T-helper 2 cell (primary cell): ENCODE data around the gene FOXP1.
A peak's percentile ranks its signal among the peaks of the same experiment; 100 is the strongest.
"Not testable (repeated sequence)": the region's sequence is repeated elsewhere in the genome, so short reads cannot be mapped to it uniquely, and the experiment has no call there.

Experiments used
- DNase-seq, 5 experiments: peaks; one replicate each; pipeline versions ENCODE4 v3.0.0 to v3.0.0-alpha.2; 2012 to 2022

The FOXP1 gene

DNA sequence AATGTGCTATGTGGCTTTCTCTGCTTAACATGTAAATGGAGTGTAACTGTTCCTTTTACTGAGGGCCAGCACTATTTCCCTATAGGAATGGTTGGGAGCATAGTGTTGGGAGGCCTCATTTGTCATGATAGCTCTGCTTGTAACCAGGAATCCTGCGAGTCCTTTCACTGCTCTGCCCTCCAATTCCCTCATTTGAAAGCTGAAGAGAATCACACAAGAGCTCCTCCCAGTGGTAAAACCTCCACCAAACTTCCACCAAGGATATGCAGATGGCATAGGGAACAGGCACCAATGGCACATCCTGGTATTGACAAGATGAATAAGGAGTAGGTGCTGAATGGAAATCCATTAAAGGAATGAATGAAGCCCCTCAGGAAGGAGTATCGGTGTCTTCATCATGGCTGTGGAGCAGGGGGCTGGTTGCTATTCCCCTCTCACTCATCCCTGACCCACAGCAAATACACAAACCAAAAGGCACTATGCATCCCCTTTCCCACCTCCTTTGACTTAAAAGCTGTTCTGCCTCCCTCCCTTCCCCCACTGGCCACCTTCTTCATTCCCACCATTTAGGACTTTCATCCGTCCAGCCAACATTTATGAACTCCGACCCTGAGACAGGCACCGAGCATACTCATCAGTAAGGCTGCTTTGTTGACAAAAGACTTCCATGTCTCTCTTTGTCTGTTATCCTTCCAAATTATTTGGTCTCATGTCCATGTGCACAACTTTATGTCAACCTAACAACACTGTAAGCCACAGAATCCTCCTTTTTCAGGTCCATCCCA lies 560.8 kb downstream of the FOXP1 start:
- no peak for DNase-seq

DNA sequence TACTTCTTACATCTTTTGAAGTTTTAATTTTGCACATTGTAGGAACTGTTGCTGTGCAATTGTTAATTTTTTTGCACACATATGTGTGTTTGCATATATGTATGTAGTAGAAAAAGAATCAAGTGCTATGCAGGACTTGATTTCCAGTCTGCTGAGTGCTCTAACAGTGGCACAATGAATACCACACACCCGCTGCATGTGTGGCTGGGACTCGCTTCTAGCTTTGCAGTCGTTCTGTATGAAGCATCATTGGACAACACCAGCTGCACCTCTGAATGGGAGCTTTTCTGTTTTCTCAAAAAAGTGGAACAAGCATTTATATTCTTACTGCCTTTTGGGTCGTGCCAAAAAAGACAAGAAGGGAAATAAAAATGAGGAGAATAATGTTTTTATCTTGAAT lies 564.7 kb downstream of the FOXP1 start:
- DNase-seq: no peak

DNA sequence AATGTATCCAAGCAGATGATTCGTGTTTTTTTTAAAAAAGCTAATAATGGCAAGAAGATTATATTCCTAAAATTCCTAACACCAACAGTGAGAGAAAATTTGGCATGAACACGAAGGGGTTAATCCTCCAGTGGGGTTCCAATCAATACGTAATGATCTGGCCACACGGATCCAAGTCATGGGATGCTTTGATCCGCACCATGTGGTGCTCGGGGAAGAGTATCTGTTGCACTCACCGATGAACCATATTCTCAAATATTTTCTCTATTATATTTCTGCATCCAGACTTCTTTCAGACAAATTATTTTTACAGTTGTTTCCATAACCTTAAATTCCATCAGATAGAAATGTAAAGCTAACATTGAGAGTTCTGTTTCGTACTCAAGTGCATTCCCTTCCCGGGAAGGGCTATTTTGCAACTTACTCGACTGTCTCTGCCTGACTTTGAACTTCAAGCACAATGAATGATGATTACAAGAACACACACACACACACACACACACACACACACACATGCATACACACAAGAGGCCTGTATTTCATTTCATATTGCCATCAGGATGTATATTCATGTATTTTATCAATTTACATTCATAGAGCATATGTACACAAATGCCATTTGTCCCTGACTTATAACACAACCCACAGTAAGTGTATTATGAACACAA lies 567.2 kb downstream of the FOXP1 start:
- no peak for DNase-seq

DNA sequence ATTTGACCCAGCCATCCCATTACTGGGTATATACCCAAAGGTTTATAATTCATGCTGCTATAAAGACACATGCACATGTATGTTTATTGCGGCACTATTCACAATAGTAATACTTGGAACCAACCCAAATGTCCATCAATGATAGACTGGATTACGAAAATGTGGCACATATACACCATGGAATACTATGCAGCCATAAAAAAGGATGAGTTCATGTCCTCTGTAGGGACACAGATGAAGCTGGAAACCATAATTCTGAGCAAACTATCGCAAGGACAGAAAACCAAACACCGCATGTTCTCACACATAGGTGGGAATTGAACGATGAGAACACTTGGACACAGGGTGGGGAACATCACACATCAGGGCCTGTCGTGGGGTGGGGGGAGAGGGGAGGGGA lies 568.9 kb downstream of the FOXP1 start:
- DNase-seq: not testable (repeated sequence)

DNA sequence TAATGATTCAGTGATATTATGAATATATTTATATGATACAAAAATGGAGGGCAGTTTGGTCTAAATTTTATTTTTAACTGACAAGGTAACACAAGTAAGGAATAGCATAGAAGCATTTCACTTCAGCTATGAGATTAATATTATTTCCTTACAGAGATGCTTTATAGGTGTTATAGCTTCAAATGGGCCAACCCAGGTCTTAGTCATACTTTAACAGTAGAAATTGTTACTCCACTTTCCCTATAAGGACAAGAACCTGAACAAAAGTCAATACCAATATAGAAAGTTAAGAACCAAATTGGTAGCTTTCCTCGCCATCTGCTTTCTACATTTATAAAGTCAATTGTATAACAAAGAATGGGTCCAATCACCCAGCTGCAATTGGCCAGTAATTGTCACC lies 570.6 kb downstream of the FOXP1 start:
- no peak for DNase-seq

DNA sequence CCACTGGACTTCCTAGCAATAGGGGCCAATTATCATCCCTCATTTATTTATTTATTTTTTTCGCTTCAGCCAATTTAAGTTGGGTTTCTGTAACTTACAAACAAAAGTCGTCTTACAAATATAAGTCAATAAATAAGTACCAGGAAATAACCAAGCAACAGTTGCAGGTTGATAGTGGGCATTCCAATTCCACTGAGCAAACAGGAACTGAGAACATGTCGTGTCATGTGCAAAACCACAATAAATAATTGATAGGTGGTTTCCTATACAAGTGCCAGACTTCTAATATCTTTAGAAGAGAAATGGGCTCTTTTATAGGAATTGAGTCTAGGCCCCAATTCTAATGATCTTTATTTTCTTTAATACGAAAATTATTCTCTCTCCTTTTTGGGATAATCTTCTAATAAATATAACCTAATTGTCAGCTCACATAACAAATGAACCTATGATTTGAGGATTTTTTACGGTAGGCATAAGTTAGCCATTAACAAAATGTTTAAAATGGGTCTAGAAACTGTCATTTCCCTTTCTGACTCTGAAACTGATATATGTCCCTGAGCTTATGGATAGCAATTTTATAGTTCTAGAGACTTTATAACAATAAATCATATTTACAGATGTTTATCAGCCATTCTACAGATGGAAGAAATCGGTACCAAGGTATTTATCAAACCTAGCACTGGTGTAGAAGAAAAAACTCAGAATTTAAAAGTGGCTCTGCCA lies 571.8 kb downstream of the FOXP1 start:
- DNase-seq: peak in 1 of 5 experiments; percentile 41

DNA sequence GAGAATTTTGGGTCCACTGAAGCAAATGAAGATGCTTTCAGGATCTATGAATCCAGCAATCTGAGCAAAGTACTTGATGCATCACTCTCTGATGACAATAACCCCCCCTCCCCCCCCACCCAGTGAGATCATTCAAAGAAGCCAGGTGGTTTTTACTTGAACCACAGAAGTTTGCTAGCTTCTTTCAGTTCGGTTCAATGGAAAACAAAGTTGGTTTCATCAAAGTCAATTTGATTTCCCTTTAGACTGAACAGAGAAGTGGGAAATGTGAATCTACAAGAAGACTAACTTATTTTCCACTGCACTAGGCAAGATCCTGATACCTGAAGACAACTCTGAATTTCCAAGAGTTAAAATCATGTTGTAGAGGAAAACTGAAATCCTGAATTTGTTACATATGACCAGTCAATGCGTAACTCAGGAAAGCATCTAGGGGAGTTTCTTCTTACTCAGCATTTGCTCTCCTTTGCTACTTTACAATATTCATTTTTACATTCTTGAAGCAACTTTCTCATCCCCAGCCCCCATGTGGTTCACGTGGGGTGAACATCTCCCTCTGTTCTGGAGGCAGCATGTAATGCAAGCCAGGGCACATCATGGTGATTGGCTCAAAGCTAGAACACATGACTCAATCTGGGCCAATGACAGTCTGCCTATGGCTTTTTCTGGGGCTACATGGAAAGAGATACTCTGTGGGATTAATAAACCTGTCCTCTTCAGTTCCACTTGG lies 572.6 kb downstream of the FOXP1 start:
- DNase-seq: peak in 4 of 5 experiments; percentile 11 to 86 (median 47)

DNA sequence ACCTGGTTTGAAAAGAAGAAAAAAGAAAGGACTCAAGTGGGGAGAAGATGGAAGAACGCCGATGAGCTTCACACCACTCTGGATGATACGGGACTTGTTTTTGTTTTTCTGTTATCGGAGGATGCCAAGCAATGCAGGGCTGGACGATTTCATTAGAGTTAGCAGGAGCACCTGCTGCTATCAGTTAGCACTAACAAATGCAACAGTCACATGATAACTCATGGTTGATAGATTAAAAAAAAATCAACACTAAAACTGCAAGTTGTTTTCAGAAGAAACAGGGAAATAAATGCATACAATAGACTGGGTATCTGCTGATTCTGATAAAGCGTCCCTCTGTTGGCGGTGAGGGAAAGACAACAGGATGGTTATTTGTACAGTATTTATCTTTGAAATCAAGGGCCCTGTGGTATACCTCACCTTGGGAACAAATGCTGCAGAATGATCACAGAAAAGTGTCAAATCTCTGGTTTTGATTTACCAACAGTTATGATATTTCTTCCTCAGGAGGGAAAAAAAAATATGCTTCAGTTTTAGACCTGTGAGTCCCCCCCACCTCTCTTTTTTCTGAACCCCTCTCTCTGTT lies 575.1 kb downstream of the FOXP1 start:
- peak in 1 of 5 experiments; percentile 69 for DNase-seq

DNA sequence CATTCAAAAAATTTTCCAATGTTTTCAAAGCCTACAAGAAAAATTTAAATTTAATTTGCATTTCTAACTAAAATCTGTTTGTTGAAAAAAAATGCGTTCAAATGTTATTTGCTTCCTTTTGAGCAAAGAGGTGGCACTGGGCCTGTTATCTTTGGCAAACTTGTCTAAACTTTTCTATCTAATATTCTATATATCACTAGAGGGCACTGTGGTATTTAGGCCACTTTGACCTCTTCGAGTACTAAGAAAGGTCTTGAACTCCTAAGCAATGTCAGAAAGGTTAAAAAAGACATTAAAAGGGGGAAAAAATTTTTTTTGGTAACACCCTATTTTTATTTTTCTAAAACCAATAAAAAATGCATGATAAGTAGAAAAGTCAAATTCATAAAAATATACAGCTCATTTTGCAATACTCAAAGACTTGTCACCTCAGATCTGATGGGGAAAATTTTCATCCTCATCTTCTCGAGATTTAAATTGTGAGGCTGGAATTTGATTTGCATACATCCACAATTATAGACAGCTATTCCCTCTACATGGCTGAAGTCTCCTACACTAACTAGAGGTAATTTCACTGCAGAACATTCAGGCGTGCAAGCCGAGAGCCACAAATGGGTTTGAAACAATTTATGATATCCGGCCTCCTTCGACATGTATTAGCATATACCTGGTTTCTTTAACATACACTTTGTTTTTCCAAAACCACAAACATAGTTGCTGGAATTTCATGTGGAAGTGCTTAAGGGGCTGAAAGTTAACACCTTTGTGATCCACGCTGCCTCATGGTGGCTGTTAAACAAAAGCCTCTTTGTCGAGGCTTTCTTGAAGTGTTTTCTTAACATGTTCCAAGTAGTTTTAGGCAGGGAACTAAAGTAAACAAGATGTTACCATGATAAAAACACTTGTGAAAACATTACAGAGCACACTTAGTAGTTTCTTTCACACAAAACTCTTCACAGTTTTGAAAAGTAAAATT lies 576.4 kb downstream of the FOXP1 start:
- DNase-seq: peak in 1 of 5 experiments; percentile 46

DNA sequence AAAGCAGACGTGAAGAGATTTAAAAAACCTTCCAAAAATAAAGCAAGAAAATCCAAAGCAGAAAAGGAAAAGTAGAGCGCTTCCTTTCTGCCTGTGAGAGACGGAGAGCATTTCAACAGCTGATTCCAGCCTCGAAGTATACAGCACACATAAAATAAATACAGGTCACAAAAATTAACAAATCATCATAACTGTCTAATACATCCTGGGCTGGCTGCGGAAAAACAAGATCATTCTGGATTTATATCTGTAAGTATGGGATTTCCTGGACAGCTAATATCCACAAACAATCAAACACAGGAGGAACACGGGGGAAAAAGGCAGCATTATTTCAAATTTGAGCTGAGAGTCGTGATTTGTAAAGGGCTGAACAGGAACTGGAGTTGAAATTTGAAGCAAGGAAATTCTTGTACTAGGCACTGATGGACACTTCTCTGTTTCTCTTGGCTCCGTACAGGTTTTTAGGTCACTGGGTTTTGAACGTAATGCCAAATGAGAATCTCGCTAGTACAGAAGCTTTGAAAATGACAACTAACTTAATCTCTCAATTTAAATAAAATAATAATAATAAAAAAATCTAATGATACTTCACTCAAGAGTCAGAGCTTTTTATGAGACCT lies 577.7 kb downstream of the FOXP1 start:
- DNase-seq: no peak

DNA sequence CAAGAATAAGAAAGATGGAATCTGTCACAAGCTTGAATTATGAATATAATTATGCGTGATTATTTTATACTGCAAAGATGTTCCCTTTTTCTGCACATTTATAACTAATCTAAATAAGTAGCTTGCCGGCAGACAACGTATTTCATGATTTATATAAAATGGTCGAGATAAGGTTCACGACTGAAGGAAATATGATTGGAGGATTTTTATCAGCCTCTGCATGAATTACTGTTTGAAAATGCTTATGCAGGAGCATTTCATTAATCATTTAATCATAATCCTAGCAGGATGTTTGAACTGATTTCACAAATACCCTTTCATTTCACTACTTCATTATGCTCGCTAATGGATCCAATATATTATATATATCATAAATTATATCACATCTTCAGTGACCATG lies 580.0 kb downstream of the FOXP1 start:
- no peak for DNase-seq

DNA sequence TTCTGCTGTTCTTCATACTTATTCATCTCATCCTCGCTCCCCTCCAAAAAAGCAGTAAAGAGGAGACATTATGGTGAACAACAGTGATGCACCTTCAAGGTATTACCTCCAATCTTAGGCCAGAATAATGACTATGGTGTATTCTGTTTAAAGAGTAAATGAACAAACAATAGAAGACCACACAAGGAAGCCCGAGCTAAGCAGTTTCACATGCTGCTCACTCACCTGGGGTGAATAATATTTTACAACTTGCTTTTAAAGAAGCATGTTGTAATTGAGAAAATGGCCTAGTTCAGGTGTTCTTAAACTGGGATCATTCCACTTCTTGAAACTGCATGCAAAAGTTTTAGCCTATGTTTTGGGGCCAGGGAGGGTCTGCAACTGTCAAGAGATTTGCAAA lies 581.2 kb downstream of the FOXP1 start:
- no peak for DNase-seq

DNA sequence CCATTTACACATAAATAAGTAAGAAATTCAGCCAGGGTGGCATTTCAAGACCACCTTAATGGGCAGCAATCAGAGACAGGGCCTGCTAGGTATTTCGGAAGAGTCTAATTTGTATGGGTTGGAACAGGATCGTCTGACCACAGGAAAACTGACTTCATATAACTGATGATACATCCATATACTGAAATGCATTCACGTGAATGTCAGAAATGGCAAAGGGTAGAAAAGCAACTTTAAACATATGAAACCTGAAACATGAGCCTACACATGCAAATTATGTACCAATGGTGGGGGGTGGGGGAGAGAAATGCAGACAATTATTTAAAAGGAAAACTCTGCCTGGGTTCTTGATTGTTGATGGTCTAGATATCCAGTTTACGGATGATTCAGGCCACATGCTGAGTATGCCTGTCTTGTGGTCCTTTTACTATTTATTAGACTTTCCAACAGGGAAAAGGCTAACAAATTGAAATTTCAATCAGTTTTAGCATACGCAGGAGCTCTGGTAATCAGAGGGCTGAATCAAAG lies 582.2 kb downstream of the FOXP1 start:
- DNase-seq: no peak

DNA sequence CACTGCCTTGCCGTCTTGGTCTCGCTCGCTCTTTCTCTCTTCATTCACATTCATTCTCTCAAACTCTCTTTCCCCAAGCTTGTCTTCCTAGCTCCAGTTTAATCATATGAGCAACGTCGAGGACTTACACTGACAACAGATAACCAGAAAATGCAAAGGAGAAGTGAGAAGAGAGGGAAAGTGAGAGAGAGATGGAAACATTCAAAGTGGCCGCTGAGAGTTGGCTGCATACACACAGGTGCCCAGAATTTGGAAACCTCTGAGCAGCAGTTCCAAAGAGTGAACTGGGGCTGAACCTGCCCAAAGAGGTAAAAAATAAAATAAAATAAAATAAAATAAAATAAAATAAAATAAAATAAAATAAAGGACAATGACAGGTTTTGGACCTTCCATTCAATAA lies 583.0 kb downstream of the FOXP1 start:
- no peak for DNase-seq

DNA sequence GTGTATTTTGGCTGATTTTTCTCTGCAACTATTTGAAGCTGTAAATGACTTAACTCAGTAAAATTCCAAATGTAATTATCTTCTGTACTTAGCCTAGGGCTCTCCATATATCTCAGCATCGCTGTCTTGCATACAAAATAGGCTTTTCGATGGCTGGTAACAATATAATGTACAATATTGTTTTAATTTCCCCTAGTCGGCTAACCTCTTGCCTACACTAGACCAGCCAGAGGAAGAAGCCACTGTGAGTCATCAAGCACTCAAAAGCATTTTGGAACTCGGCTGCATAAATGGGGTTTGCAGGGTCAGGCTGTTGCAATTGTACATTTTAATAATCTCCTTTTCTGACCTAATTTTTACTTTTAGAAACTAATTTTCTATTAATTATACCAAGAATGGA lies 583.8 kb downstream of the FOXP1 start:
- no peak for DNase-seq

DNA sequence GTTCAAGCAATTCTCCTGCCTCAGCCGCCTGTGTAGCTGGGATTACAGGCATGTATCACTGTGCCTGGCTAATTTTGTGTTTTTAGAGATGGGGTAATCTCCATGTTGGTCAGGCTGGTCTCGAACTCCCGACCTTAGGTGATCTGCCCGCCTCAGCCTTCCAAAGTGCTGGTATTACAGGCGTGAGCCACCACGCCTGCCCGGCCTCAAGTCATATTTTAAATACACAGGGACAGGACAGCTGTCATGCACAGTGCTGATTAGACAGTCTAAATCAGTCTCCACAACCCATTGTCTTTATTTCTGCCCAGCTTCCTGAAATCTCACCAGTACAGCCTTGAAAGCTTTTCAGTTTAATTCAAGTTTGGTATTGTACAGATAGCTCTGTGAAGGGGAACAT lies 587.4 kb downstream of the FOXP1 start:
- DNase-seq: no peak

DNA sequence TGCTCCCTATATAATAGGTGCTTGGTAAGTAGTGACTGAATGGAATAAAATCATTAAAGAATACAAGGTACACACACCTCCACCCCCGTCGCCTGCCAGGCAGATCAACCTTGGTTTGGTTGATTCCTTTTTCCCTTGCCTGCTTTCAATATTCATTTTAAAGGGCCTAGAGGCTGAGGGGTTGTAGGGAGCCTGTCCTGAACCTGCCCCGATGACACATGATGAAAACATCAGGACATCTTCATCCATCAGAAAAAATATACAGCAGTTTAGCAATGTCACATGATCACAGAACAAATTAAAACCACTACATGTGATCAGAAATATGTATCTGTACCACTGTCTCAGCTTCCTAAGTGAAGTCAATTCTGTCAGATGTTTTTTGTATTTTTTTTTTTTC lies 588.9 kb downstream of the FOXP1 start:
- no peak for DNase-seq

DNA sequence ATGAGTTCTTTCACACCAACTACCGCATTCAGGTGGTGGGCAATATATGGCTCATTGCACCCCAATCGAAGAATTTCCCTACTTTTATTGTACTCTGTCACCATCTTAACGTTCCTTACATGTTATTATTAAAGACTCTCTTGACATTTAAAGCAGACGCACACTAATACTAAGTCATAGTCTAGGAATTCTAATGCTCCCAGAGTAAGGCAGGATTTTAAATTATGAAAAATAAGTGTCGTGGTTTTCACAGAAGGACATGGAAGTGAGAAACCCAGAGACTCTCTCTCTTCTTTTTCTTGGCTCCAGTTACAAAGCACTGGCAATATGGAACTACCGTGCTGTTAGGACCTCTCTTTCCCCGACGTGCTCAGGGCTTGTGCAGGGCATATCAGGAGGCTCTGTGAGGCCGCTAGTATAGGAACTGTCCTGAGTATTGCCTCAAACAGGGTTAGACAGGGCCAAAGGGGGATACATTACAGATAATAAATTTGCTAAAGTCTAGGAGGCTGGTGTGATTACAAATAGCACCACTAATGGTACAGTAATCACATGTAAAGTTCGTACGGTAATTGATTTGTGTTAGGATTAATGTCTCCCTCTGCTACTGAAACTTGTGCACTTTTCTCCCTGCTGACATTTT lies 590.8 kb downstream of the FOXP1 start:
- DNase-seq: no peak

DNA sequence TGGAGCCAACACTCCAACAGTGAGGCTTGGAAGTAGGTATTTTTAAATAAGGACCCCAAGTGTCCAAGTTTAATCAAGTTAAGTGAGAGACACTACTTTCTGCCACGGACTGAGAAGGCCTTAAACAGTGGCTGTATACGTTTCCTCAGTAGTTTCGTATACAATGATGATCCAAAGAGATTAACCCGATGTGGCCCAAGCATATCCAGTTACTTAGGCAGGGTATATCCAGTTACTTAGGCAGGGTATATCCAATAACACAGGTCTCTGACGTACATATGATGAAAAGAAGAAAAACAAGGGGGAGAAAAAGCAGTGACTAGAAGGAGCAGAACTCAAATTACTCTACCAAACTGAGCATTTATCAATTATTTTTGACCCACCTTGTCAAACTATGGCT lies 591.4 kb downstream of the FOXP1 start:
- no peak for DNase-seq

DNA sequence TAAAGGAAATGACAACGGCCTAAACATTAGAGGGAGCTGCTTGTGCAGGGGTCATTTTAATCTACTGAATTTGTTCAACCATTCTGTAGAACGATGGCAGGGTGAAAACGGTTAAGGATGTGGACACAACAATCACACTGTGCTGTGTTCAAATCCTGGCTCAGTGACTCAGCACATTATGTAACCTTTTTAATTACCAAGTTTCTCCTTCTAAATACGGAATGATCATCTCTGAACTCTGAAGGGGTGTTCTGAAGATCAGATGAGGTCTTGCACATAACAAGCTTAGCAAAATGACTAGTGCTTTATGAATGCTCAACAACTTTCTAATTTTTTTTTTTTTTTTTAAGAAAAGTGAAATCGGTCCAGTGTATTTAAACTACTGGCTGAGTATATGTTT lies 592.8 kb downstream of the FOXP1 start:
- DNase-seq: peak in 1 of 5 experiments; percentile 13
